A673 (cell line): Measurements from ENCODE around the gene SHROOM3. TPM values are rescaled to one million over a fixed set of nuclear protein-coding genes. Genes with fewer than 3 reads are reported as not detected.

ENCODE experiments used
- BruUV-seq: library from RNA; stranded (reverse); fragments of 400-500 nt; replicated peaks from 2 replicates; lab custom pipeline; 2021; lab: Mats Ljungman, UMichigan
- CTCF ChIA-PET: fragments of 300-600 bp; sonication (Branson Sonifier 250); formaldehyde crosslinking; loops from one replicate; lab custom pipeline; 2022; ENCODE audit warnings: antibody characterized with exemption; lab: Charles Lee
- POLR2A ChIA-PET: fragments of 300-600 bp; sonication (Branson Sonifier 250); formaldehyde crosslinking; loops from one replicate; lab custom pipeline; 2022; ENCODE audit warnings: antibody characterized with exemption; ENCODE audit not compliant: low non-redundant PET; lab: Charles Lee
- DNase-seq: peaks from one replicate; pipeline ENCODE4 v3.0.0-alpha.2; 2015; ENCODE audit warnings: low spot score
- H3K27ac ChIP-seq: fragments of 200-600 bp; sonication (generic); 2 replicates; pipeline ENCODE4 v1.5.1; 2016; ENCODE audit warnings: mixed run types, low read depth, mild to moderate bottlenecking, mixed read lengths, antibody characterized with exemption, low read length; ENCODE audit not compliant: poor library complexity, severe bottlenecking
- H3K27me3 ChIP-seq: fragments of 200-600 bp; sonication (generic); replicated peaks from 2 replicates; pipeline ENCODE4 v1.6.1; 2017; ENCODE audit warnings: mixed run types, low read depth, mild to moderate bottlenecking, mixed read lengths, antibody characterized with exemption, low read length; ENCODE audit not compliant: insufficient read depth, poor library complexity
- H3K36me3 ChIP-seq: fragments of 200-600 bp; sonication (generic); 2 replicates; pipeline ENCODE4 v1.6.1; 2016; ENCODE audit warnings: mixed run types, mild to moderate bottlenecking, mixed read lengths, antibody characterized with exemption, low read length; ENCODE audit not compliant: insufficient read depth, poor library complexity, severe bottlenecking
- H3K4me1 ChIP-seq: fragments of 200-600 bp; sonication (generic); 2 replicates; pipeline ENCODE4 v1.6.1; 2017; ENCODE audit warnings: mixed run types, mild to moderate bottlenecking, mixed read lengths, antibody characterized with exemption, low read length; ENCODE audit not compliant: insufficient read depth, poor library complexity, severe bottlenecking
- H3K4me3 ChIP-seq: fragments of 200-600 bp; sonication (generic); 2 replicates; pipeline ENCODE4 v1.5.1; 2016; ENCODE audit warnings: low read depth, mixed run types, mild to moderate bottlenecking, mixed read lengths, low read length; ENCODE audit not compliant: poor library complexity, severe bottlenecking
- H3K9me3 ChIP-seq: fragments of 200-600 bp; sonication (generic); 2 replicates; pipeline ENCODE4 v1.6.1; 2016; ENCODE audit warnings: mixed run types, low read depth, mild to moderate bottlenecking, mixed read lengths, antibody characterized with exemption, low read length; ENCODE audit not compliant: poor library complexity, severe bottlenecking
- CTCF ChIP-seq: fragments of 300-800, 200-600 bp; sonication (generic); conservative IDR thresholded peaks from 2 replicates; pipeline ENCODE4 v1.5.1; 2017; ENCODE audit warnings: low read depth, mild to moderate bottlenecking, antibody characterized with exemption, low read length, moderate library complexity, mixed read lengths
- EZH2 ChIP-seq: fragments of 200-600 bp; sonication (generic); IDR thresholded peaks from 2 replicates; pipeline ENCODE4 v1.6.1; 2017; ENCODE audit warnings: borderline replicate concordance, low read depth, mild to moderate bottlenecking, mixed read lengths, antibody characterized with exemption, low read length; ENCODE audit not compliant: poor library complexity, severe bottlenecking
- intact Hi-C: fragments of 100-400 bp; cut with micrococcal nuclease; formaldehyde crosslinking; loops from one replicate; pipeline ENCODE4 v1.10.0; 2022; ENCODE audit not compliant: unreplicated experiment
- total RNA-seq: library from RNA; stranded (reverse); gene quantifications from 2 replicates; pipeline ENCODE4 v1.2.3, GENCODE V29; 2021

SHROOM3 gene
- total RNA-seq, 1 experiment from 2014 or later: 9.3 TPM

GRCh38 chr4:76488888-76489685, 54.1 kb downstream of the SHROOM3 start:
- intact Hi-C loops: no loop called here
- TF ChIP-seq EZH2: no peak
- TF ChIP-seq CTCF: no peak
- Histone ChIP-seq H3K4me1 (no peaks in the 10 kb centered on the region), H3K36me3 (no peaks in the 10 kb centered on the region), H3K27me3 (no peaks in the 10 kb centered on the region), H3K9me3 (no peaks in the 10 kb centered on the region), H3K4me3 (no peak overlapping the region), H3K27ac (no peak overlapping the region)
- DNase-seq: no peak
- ChIA-PET POLR2A (no interaction called here), CTCF (no interaction called here)
- no TSS peak for BruUV-seq

GRCh38 chr4:76489686-76490161, 54.7 kb downstream of the SHROOM3 start:
- Histone ChIP-seq H3K27ac (no peak overlapping the region), H3K27me3 (no peaks in the 10 kb centered on the region), H3K36me3 (no peaks in the 10 kb centered on the region), H3K9me3 (no peaks in the 10 kb centered on the region), H3K4me3 (no peak overlapping the region), H3K4me1 (no peaks in the 10 kb centered on the region)
- intact Hi-C loops: loop anchor here (10.0 kb wide), 1 partner anchor 305 kb away; no protein-coding TSS in a partner anchor
- no peak for TF ChIP-seq CTCF
- no peak for TF ChIP-seq EZH2
- POLR2A ChIA-PET: no interaction called here
- no peak for DNase-seq
- no TSS peak for BruUV-seq
- CTCF ChIA-PET: no interaction called here

- CTCF ChIA-PET: no interaction called here
- BruUV-seq: no TSS peak
These were observed 57.0 kb downstream of the SHROOM3 start for GRCh38 chr4:76492055-76492454.

More at GRCh38 chr4:76492055-76492454, 57.0 kb downstream of the SHROOM3 start:
- Histone ChIP-seq H3K27ac (no peak overlapping the region), H3K27me3 (no peaks in the 10 kb centered on the region), H3K4me3 (no peak overlapping the region), H3K9me3 (no peaks in the 10 kb centered on the region), H3K36me3 (no peaks in the 10 kb centered on the region), H3K4me1 (no peaks in the 10 kb centered on the region)
- intact Hi-C loops: loop anchor here (10.0 kb wide), 1 partner anchor 307 kb away; no protein-coding TSS in a partner anchor
- TF ChIP-seq CTCF (no peak), EZH2 (no peak)
- DNase-seq: no peak
- POLR2A ChIA-PET: no interaction called here
